GM19468 (cell line): Measurements from ENCODE around the gene SMIM10L2A.
"Not testable (repeated sequence)": the region's sequence is repeated elsewhere in the genome, so short reads cannot be mapped to it uniquely, and the experiment has no call there.

Experiments
- ATAC-seq: cut with Tn5 transposase; IDR thresholded peaks from one replicate; pipeline ENCODE4 v1.9.1; 2021; ENCODE audit warnings: mild to moderate bottlenecking, moderate library complexity, moderate number of reproducible peaks; ENCODE audit not compliant: unreplicated experiment; ENCODE audit errors: extremely low read depth

SMIM10L2A gene

GRCh38 chrX:135421537-135421931, 210 bp upstream of the SMIM10L2A start:
- ATAC-seq: peak; percentile 88

GRCh38 chrX:135422810-135423168, 1.0 kb downstream of the SMIM10L2A start:
- ATAC-seq: not testable (repeated sequence)

- ATAC-seq: not testable (repeated sequence)
Measured at GRCh38 chrX:135423173-135423864, 1.6 kb downstream of the SMIM10L2A start.

DNA sequence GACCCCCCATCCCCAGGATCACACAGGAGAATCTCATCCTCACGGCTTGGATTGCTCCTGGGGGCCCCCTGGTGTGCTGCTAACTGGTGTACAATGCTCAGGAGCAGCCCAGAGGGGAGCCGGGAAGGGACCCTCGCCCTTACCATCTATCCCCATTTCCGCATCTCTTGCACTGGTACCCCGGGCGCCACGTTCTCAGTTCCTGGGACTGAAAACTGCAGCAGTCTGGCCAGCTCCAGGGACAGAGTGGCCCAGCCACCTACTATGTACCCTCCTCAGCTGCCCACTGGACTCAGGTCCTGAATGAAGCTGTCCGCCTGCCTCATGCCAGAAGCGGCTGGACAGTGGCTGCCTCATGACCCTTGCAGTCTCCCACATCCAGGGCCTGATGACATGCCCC, 2.7 kb downstream of the SMIM10L2A start:
- no peak for ATAC-seq

- ATAC-seq: no peak
Measured at GRCh38 chrX:135425026-135425965, 3.6 kb downstream of the SMIM10L2A start.

GRCh38 chrX:135429429-135429828, 7.7 kb downstream of the SMIM10L2A start:
- ATAC-seq: no peak

DNA sequence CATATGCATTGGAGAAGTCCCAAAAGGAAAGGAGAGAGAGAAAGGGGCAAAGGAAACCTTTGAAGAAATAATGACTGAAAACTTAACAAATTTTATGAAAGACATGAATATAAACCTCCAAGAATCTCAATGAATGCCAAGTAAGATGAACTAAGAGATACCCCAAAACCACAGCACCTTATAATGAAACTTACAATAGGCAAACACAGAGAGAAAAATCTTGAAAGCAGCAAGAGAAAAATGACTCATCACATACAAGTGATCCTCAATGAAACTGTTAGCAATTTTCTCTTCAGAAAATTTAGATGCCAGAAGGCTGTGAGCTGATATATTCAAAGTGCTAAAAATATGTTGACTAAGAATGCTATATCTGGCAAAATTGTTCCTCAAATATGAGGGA, 10.1 kb downstream of the SMIM10L2A start:
- ATAC-seq: no peak

DNA sequence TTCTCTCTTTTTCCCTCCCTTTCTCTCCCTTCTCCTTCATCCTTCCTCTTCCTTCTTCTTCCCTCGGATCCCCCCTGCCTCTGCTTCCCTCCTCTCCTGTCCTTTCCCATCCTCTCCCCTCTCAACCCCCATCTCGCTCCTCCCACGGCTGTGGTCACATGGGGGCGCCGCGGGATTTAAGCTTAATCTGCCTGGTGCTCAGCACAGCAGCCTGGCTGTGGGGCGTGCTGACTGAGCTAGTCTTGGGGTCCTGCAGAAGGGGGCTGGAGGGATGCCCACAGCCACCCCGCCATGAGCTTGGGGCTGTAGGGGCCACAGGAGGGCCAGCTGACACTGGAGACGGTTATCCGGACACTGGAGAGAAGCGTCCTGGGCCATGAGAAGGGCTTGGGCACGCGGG, 10.7 kb downstream of the SMIM10L2A start:
- no peak for ATAC-seq

DNA sequence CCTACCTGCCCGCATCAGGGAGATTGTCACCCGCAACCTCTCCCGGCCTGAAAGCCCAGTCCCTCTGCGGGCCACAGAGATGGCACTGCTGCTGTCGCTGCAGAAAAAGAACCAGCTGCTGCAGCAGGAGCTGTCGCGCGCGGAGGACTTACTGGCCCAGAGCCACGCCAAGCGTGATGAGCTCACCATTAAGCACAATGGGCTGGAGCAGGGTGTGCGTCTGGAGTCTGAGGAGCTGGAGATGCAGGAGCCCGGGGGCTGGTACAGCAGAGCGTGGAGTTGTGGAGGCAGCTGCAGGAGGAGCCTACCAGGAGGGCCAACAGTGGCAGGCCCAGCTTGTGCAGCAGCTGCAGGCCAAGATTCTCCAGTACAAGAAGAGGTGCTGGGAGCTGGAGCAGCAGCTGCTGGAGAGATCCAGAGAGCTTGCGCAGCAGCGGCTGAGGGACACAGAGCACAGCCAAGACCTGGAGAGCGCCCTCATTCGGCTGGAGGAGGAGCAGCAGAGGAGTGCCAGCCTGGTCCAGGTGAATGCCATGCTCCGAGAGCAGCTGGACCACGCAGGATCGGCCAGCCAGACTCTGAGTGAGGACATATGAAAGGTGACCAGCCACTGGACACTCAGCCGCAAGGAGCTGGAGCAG, 11.3 kb downstream of the SMIM10L2A start:
- no peak for ATAC-seq

GRCh38 chrX:135433531-135434257, 11.9 kb downstream of the SMIM10L2A start:
- ATAC-seq: no peak

DNA sequence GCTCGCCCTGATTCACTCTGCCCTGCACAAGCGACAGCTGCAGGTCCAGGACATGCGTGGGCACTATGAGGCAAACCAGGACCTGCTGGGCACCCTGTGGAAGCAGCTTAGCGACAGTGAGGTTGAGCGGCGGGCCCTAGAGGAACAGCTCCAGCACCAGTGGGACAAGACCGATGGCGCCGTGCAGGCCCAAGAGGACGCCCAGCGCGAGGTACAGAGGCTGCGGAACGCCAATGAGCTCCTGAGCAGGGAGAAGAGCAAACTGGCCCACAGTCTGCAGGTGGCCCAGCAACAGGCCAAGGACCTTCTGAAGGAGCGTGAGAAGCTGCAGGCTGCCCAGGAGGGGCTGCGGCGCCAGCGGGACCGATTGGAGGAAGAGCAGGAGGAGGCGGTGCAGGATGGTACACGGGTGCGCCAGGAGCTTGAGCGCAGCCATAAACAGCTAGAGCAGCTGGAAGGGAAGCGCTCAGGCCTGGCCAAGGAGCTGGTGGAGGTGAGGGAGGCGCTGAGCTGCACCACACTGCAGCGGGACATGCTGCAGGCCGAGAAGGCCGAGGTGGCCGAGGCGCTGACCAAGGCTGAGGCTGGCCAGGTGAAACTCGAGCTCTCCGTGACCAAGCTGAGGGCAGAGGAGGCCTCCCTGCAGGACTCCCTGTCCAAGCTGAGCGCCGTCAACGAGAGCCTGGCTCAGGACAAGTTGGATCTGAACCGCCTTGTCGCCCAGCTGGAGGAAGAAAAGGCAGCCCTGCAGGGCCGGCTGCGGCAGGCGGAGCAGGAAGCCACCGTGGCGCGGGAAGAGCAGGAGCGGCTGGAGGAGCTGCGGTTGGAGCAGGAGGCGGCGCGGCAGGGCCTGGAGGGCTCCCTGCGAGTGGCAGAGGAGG, 12.8 kb downstream of the SMIM10L2A start:
- ATAC-seq: no peak

GRCh38 chrX:135435139-135435922, 13.6 kb downstream of the SMIM10L2A start:
- no peak for ATAC-seq

DNA sequence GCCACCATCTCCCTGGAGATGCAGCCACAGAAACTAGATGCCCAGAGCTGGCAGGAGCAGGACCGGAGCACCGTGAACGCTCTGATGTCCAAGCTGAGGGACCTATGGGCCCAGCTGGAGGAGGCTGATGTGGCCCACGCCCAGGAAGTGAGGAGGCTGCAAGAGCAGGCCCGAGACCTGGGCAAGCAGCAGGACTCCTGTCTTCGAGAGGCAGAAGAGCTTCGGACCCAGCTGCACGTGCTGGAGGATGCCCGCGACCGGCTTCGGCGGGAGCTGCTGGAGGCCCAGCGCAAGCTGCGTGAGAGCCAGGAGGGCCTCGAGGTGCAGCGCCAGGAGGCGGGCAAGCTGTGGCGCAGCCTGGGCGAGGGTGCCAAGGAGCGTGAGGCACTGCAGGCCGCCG, 14.2 kb downstream of the SMIM10L2A start:
- ATAC-seq: no peak

- no peak for ATAC-seq
Measured at GRCh38 chrX:135436456-135436855, 14.7 kb downstream of the SMIM10L2A start.

DNA sequence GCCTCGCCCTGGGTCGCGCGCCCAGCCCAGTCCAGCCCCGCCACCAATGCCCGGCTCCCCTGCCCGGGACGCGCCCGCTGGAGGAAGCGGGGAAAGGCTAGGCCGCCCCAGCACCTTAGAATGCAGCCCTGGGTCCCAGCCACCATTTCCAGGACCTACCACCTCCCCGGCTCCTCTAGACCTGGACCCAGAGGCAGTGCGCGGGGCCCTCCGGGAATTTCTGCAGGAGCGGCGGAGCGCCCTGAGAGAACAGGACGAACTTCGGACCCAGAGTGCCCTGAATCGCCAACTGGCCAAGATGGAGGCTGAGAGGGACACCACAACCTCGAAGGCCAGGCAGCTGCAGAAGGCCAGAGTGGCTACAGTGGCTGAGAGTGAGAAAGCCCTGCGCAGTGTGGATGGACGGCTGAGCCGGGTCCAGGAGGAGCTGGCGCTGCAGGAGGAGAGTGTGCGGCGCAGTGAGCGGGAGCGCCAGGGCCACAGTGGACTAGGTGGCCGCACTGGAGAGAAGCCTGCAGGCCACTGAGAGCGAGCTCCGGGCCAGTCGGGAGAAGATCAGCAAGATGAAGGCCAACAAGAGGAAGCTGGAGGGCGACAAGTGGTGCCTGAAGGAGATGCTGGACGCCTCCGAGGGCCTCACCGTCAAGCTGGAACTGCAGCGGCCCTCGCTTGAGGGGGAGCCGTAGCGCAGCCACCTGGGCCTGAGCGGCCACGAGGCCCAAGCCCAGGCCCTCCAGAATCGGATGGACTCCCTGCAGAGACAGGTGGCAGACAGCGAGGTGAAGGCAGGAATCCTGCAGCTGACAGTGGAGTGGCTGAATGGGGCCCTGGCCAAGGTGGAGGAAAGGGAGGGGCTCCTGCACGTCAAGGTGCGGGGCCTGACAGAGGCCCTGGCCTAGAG, 15.5 kb downstream of the SMIM10L2A start:
- no peak for ATAC-seq

DNA sequence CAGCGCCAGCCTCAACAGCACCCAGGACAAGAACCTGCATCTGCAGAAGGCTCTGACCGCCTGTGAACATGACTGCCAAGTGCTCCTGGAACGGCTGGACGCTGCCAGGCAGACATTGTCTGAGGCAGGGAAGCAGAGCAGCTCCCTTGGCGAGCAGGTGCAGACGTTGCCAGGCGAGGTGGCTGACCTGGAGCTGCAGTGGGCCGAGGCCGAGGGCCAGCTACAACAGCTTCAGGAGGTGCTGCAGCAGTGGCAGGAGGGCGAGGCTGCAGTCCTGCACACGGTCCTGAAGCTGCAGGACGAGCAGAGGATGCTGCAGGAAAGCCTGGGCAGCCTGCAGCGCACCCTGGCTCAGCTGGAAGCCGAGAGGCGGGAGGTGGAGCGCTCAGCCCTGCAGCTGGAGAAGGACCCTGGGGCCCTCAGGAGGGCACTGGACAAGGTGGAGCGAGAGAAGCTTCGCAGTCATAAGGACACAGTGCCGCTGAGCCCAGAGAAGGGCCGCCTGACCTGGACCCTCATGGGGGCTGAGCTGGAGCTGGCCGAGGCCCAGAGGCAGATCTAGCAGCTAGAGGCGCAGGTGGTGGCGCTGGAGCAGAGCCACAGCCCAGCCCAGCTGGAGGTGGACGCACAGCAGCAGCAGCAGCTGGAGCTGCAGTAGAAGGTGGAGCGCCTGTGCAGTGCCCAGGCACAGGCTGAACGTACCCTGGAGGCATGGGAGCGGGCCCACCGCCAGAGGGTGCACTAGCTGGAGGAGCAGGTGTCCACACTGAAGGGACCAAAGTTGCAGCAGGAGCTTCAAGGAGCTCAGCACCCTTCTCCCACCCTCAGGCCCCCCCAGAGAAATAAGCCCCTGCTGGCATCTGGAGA, 16.4 kb downstream of the SMIM10L2A start:
- no peak for ATAC-seq

DNA sequence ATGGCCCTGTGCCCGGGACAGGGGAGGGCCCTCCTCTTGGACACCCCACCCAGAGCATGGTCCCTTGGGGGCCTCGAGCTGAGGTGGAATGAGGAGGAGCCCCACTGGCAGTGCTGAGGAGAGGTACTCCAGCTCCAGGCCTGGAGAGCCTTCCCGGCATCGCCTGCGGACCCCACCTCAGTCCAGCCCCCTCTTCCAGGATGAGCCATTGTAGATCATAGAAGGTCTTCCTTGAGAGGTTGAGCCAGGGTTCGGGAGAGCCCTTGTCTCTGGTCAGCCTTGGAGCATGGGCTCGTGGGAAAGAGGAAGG, 16.9 kb downstream of the SMIM10L2A start:
- ATAC-seq: no peak
